ENCODE results near the gene BRINP2. TPM values are rescaled to one million over a fixed set of nuclear protein-coding genes. Genes with fewer than 3 reads are reported as not detected.
A peak's percentile ranks its signal among the peaks of the same experiment; 100 is the strongest.

The BRINP2 gene
- total and polyA plus RNA-seq, 4 donors, result not detected

GRCh38 chr1:177181280-177181630, 10.5 kb downstream of the BRINP2 start:
- peak; percentile 47 to 72 for DNase-seq
- 46 to 48% methylated on average over 13 of the region's 13 CpGs for WGBS, 2 donors
- peak; percentile 50 for ATAC-seq (ENCODE audit: low FRiP score)
- intact Hi-C loops (cut with DNase I), result loop anchor here (2.0 kb wide), 1 partner anchor 284 kb away; no protein-coding TSS in a partner anchor
- Histone ChIP-seq H3K36me3 (ENCODE audit: control insufficient read depth in 1 of 2, insufficient read depth in 2 of 2, low read length in 1 of 2) (no peaks in the 10 kb centered on the region), H3K27me3 (ENCODE audit: control insufficient read depth in 1 of 2, insufficient read depth in 2 of 2, low read length in 1 of 2) (no peaks in the 10 kb centered on the region), H3K9me3 (ENCODE audit: control insufficient read depth, low read length) (peaks cover 1% of the 10 kb centered on the region), H3K27ac (ENCODE audit: low read depth in 1 of 2, low read length in 2 of 2) (no peak overlapping the region), H3K4me3 (ENCODE audit: low read length in 2 of 2) (no peak overlapping the region), H3K4me1 (ENCODE audit: control insufficient read depth in 1 of 2, insufficient read depth in 2 of 2, low read length in 2 of 2) (no peaks in the 10 kb centered on the region)

- DNase-seq (peak; percentile 61 to 85), ATAC-seq (ENCODE audit: low FRiP score) (peak; percentile 80)
- Histone ChIP-seq H3K36me3 (ENCODE audit: control insufficient read depth in 1 of 2, insufficient read depth in 2 of 2, low read length in 1 of 2) (no peaks in the 10 kb centered on the region), H3K27ac (ENCODE audit: low read depth in 1 of 2, low read length in 2 of 2) (no peak overlapping the region), H3K27me3 (ENCODE audit: control insufficient read depth in 1 of 2, insufficient read depth in 2 of 2, low read length in 1 of 2) (no peaks in the 10 kb centered on the region), H3K4me3 (ENCODE audit: low read length in 2 of 2) (no peak overlapping the region), H3K9me3 (ENCODE audit: control insufficient read depth, low read length) (peaks cover 1% of the 10 kb centered on the region), H3K4me1 (ENCODE audit: control insufficient read depth in 1 of 2, insufficient read depth in 2 of 2, low read length in 2 of 2) (no peaks in the 10 kb centered on the region)
- 1 to 2% methylated on average over 32 of the region's 32 CpGs for whole genome bisulfite sequencing, 2 donors
- intact Hi-C loops (cut with DNase I), result loop anchor here (2.0 kb wide), 1 partner anchor 285 kb away; no protein-coding TSS in a partner anchor
These were observed 11.0 kb downstream of the BRINP2 start for GRCh38 chr1:177181631-177182291.

- no peaks in the 10 kb centered on the region for H3K27me3 ChIP-seq (ENCODE audit: control insufficient read depth in 1 of 2, insufficient read depth in 2 of 2, low read length in 1 of 2)
- peaks cover 1% of the 10 kb centered on the region for H3K9me3 ChIP-seq (ENCODE audit: control insufficient read depth, low read length)
- intact Hi-C loops (cut with DNase I), result no loop called here
- no peak for ATAC-seq (ENCODE audit: low FRiP score)
- WGBS, 2 donors, result 76 to 89% methylated on average over 2 of the region's 2 CpGs
- no peaks in the 10 kb centered on the region for H3K36me3 ChIP-seq (ENCODE audit: control insufficient read depth in 1 of 2, insufficient read depth in 2 of 2, low read length in 1 of 2)
- H3K4me1 ChIP-seq (ENCODE audit: control insufficient read depth in 1 of 2, insufficient read depth in 2 of 2, low read length in 2 of 2), result no peaks in the 10 kb centered on the region
- no peak overlapping the region for H3K4me3 ChIP-seq (ENCODE audit: low read length in 2 of 2)
- no peak overlapping the region for H3K27ac ChIP-seq (ENCODE audit: low read depth in 1 of 2, low read length in 2 of 2)
- DNase-seq, result no peak
These were observed 13.1 kb downstream of the BRINP2 start for GRCh38 chr1:177183836-177184235.

GRCh38 chr1:177185209-177185608, 14.5 kb downstream of the BRINP2 start:
- Histone ChIP-seq H3K27ac (ENCODE audit: low read depth in 1 of 2, low read length in 2 of 2) (no peak overlapping the region), H3K27me3 (ENCODE audit: control insufficient read depth in 1 of 2, insufficient read depth in 2 of 2, low read length in 1 of 2) (no peaks in the 10 kb centered on the region), H3K36me3 (ENCODE audit: control insufficient read depth in 1 of 2, insufficient read depth in 2 of 2, low read length in 1 of 2) (no peaks in the 10 kb centered on the region), H3K4me1 (ENCODE audit: control insufficient read depth in 1 of 2, insufficient read depth in 2 of 2, low read length in 2 of 2) (no peaks in the 10 kb centered on the region), H3K4me3 (ENCODE audit: low read length in 2 of 2) (no peak overlapping the region), H3K9me3 (ENCODE audit: control insufficient read depth, low read length) (peaks cover 1% of the 10 kb centered on the region)
- intact Hi-C loops (cut with DNase I), result no loop called here
- 88% methylated on average over 5 of the region's 5 CpGs for whole genome bisulfite sequencing, 2 donors
- ATAC-seq (ENCODE audit: low FRiP score) (no peak), DNase-seq (no peak)

- Histone ChIP-seq H3K4me3 (ENCODE audit: low read length in 2 of 2) (no peak overlapping the region), H3K4me1 (ENCODE audit: control insufficient read depth in 1 of 2, insufficient read depth in 2 of 2, low read length in 2 of 2) (no peaks in the 10 kb centered on the region), H3K27me3 (ENCODE audit: control insufficient read depth in 1 of 2, insufficient read depth in 2 of 2, low read length in 1 of 2) (no peaks in the 10 kb centered on the region), H3K9me3 (ENCODE audit: control insufficient read depth, low read length) (peaks cover 1% of the 10 kb centered on the region), H3K27ac (ENCODE audit: low read depth in 1 of 2, low read length in 2 of 2) (no peak overlapping the region), H3K36me3 (ENCODE audit: control insufficient read depth in 1 of 2, insufficient read depth in 2 of 2, low read length in 1 of 2) (no peaks in the 10 kb centered on the region)
- WGBS, 2 donors, result 96 to 97% methylated on average over 2 of the region's 2 CpGs
- intact Hi-C loops (cut with DNase I), result no loop called here
- no peak for DNase-seq
- ATAC-seq (ENCODE audit: low FRiP score), result no peak
These were observed 15.9 kb downstream of the BRINP2 start for GRCh38 chr1:177186639-177187038.

GRCh38 chr1:177190308-177190970, 19.7 kb downstream of the BRINP2 start:
- no peak for DNase-seq
- H3K4me1 ChIP-seq (ENCODE audit: control insufficient read depth in 1 of 2, insufficient read depth in 2 of 2, low read length in 2 of 2), result no peaks in the 10 kb centered on the region
- 56 to 64% methylated on average over 3 of the region's 3 CpGs for WGBS, 2 donors
- ATAC-seq (ENCODE audit: low FRiP score), result no peak
- no peak overlapping the region for H3K4me3 ChIP-seq (ENCODE audit: low read length in 2 of 2)
- H3K27me3 ChIP-seq (ENCODE audit: control insufficient read depth in 1 of 2, insufficient read depth in 2 of 2, low read length in 1 of 2), result no peaks in the 10 kb centered on the region
- H3K36me3 ChIP-seq (ENCODE audit: control insufficient read depth in 1 of 2, insufficient read depth in 2 of 2, low read length in 1 of 2), result no peaks in the 10 kb centered on the region
- intact Hi-C loops (cut with DNase I), result no loop called here
- H3K27ac ChIP-seq (ENCODE audit: low read depth in 1 of 2, low read length in 2 of 2), result no peak overlapping the region
- peaks cover 1% of the 10 kb centered on the region for H3K9me3 ChIP-seq (ENCODE audit: control insufficient read depth, low read length)

- no peaks in the 10 kb centered on the region for H3K9me3 ChIP-seq (ENCODE audit: control insufficient read depth, low read length)
- ATAC-seq (ENCODE audit: low FRiP score) (no peak), DNase-seq (no peak)
- 94 to 98% methylated on average over 2 of the region's 2 CpGs for WGBS, 2 donors
- no peak overlapping the region for H3K27ac ChIP-seq (ENCODE audit: low read depth in 1 of 2, low read length in 2 of 2)
- no peaks in the 10 kb centered on the region for H3K36me3 ChIP-seq (ENCODE audit: control insufficient read depth in 1 of 2, insufficient read depth in 2 of 2, low read length in 1 of 2)
- no peak overlapping the region for H3K4me3 ChIP-seq (ENCODE audit: low read length in 2 of 2)
- H3K4me1 ChIP-seq (ENCODE audit: control insufficient read depth in 1 of 2, insufficient read depth in 2 of 2, low read length in 2 of 2), result no peaks in the 10 kb centered on the region
- H3K27me3 ChIP-seq (ENCODE audit: control insufficient read depth in 1 of 2, insufficient read depth in 2 of 2, low read length in 1 of 2), result no peaks in the 10 kb centered on the region
- intact Hi-C loops (cut with DNase I), result no loop called here
These were observed 27.5 kb downstream of the BRINP2 start for GRCh38 chr1:177198243-177198642.

- Histone ChIP-seq H3K4me1 (ENCODE audit: control insufficient read depth in 1 of 2, insufficient read depth in 2 of 2, low read length in 2 of 2) (no peaks in the 10 kb centered on the region), H3K27ac (ENCODE audit: low read depth in 1 of 2, low read length in 2 of 2) (no peak overlapping the region), H3K27me3 (ENCODE audit: control insufficient read depth in 1 of 2, insufficient read depth in 2 of 2, low read length in 1 of 2) (no peaks in the 10 kb centered on the region), H3K9me3 (ENCODE audit: control insufficient read depth, low read length) (no peaks in the 10 kb centered on the region), H3K4me3 (ENCODE audit: low read length in 2 of 2) (no peak overlapping the region), H3K36me3 (ENCODE audit: control insufficient read depth in 1 of 2, insufficient read depth in 2 of 2, low read length in 1 of 2) (no peaks in the 10 kb centered on the region)
- intact Hi-C loops (cut with DNase I), result no loop called here
- DNase-seq (no peak), ATAC-seq (ENCODE audit: low FRiP score) (no peak)
- WGBS, 2 donors, result 83 to 89% methylated on average over 4 of the region's 4 CpGs
These were observed 29.5 kb downstream of the BRINP2 start for GRCh38 chr1:177200290-177200689.

- ATAC-seq (ENCODE audit: low FRiP score) (no peak), DNase-seq (no peak)
- Histone ChIP-seq H3K4me1 (ENCODE audit: control insufficient read depth in 1 of 2, insufficient read depth in 2 of 2, low read length in 2 of 2) (no peaks in the 10 kb centered on the region), H3K36me3 (ENCODE audit: control insufficient read depth in 1 of 2, insufficient read depth in 2 of 2, low read length in 1 of 2) (no peaks in the 10 kb centered on the region), H3K27ac (ENCODE audit: low read depth in 1 of 2, low read length in 2 of 2) (no peak overlapping the region), H3K27me3 (ENCODE audit: control insufficient read depth in 1 of 2, insufficient read depth in 2 of 2, low read length in 1 of 2) (no peaks in the 10 kb centered on the region), H3K4me3 (ENCODE audit: low read length in 2 of 2) (no peak overlapping the region), H3K9me3 (ENCODE audit: control insufficient read depth, low read length) (no peaks in the 10 kb centered on the region)
- intact Hi-C loops (cut with DNase I), result no loop called here
These were observed 36.1 kb downstream of the BRINP2 start for GRCh38 chr1:177206831-177207355.

Measured in aorta (tissue), 5 donors.